Neural cell (in vitro differentiated cells): ENCODE data around the gene MEOX1. TPM values are rescaled to one million over a fixed set of nuclear protein-coding genes. Genes with fewer than 3 reads are reported as not detected.
"Not testable (repeated sequence)": the region's sequence is repeated elsewhere in the genome, so short reads cannot be mapped to it uniquely, and the experiment has no call there.

Experiments
- H2AFZ ChIP-seq: fragments of 200-600, 300-800 bp; sonication (generic), shearing (Covaris generic); 2 replicates; pipeline ENCODE4 v1.6.0; 2014; ENCODE audit warnings: low read depth, mild to moderate bottlenecking, antibody characterized with exemption, low read length, moderate library complexity
- H3F3A ChIP-seq: fragments of 200-600 bp; shearing (Covaris generic); 2 replicates; pipeline ENCODE4 v1.6.1; 2016; ENCODE audit warnings: mild to moderate bottlenecking, moderate library complexity, mixed read lengths, antibody characterized with exemption, low read length; ENCODE audit not compliant: insufficient read depth, poor library complexity, severe bottlenecking
- H3K27ac ChIP-seq: fragments of 200-600, 300-800 bp; sonication (generic), shearing (Covaris generic); 2 replicates; pipeline ENCODE4 v1.5.1; 2014; ENCODE audit warnings: mild to moderate bottlenecking, low read length, moderate library complexity
- H3K27me3 ChIP-seq: fragments of 300-800, 200-600 bp; sonication (generic), shearing (Covaris generic); 2 replicates; pipeline ENCODE4 v1.6.0; 2014; ENCODE audit warnings: mild to moderate bottlenecking, low read depth, low read length, moderate library complexity; ENCODE audit not compliant: insufficient read depth
- H3K36me3 ChIP-seq: fragments of 300-800, 200-600 bp; sonication (generic), shearing (Covaris generic); 2 replicates; pipeline ENCODE4 v1.5.1; 2014; ENCODE audit warnings: mild to moderate bottlenecking, antibody characterized with exemption, low read length, moderate library complexity; ENCODE audit not compliant: insufficient read depth
- H3K4me2 ChIP-seq: fragments of 300-800, 200-600 bp; sonication (generic), shearing (Covaris generic); 2 replicates; pipeline ENCODE4 v1.6.0; 2014; ENCODE audit warnings: mild to moderate bottlenecking, low read length
- H3K4me3 ChIP-seq: fragments of 300-800, 200-600 bp; sonication (generic), shearing (Covaris generic); 2 replicates; pipeline ENCODE4 v1.5.1; 2014; ENCODE audit warnings: mild to moderate bottlenecking, low read length, moderate library complexity
- H3K79me2 ChIP-seq: fragments of 200-600 bp; shearing (Covaris generic); replicated peaks from 2 replicates; pipeline ENCODE4 v1.6.0; 2014; ENCODE audit warnings: mild to moderate bottlenecking, low read length, moderate library complexity; ENCODE audit not compliant: insufficient read depth
- H3K9ac ChIP-seq: fragments of 300-800, 200-600 bp; sonication (generic), shearing (Covaris generic); 2 replicates; pipeline ENCODE4 v1.6.1; 2016; ENCODE audit warnings: mild to moderate bottlenecking, low read length, mixed read lengths
- H3K9me2 ChIP-seq: fragments of 200-600 bp; shearing (Covaris generic); 2 replicates; pipeline ENCODE4 v1.6.1; 2016; ENCODE audit warnings: mild to moderate bottlenecking, low read length, mixed read lengths; ENCODE audit not compliant: insufficient read depth
- H3K9me3 ChIP-seq: fragments of 200-600, 300-800 bp; sonication (generic), shearing (Covaris generic); 2 replicates; pipeline ENCODE4 v1.6.1; 2016; ENCODE audit warnings: mild to moderate bottlenecking, mixed run types, low read length, moderate library complexity, mixed read lengths
- H4K20me1 ChIP-seq: fragments of 200-600 bp; shearing (Covaris generic); 2 replicates; pipeline ENCODE4 v1.6.1; 2016; ENCODE audit warnings: mild to moderate bottlenecking, mixed run types; ENCODE audit not compliant: insufficient read depth
- EP300 ChIP-seq: fragments of 450-650 bp; conservative IDR thresholded peaks from 2 replicates; pipeline ENCODE4 v1.6.1; 2014; ENCODE audit warnings: antibody characterized with exemption, mild to moderate bottlenecking, moderate library complexity; ENCODE audit not compliant: poor library complexity, severe bottlenecking
- EZH2 ChIP-seq: fragments of 200-600, 300-800 bp; shearing (Covaris generic), sonication (generic); IDR thresholded peaks from 2 replicates; pipeline ENCODE4 v1.6.1; 2014; ENCODE audit warnings: antibody characterized with exemption, low read length, borderline replicate concordance, mild to moderate bottlenecking; ENCODE audit not compliant: insufficient read depth, poor library complexity, severe bottlenecking
- MXI1 ChIP-seq: fragments of 450-650 bp; conservative IDR thresholded peaks from 2 replicates; pipeline ENCODE4 v1.6.1; 2014; ENCODE audit warnings: antibody characterized with exemption, mild to moderate bottlenecking; ENCODE audit not compliant: poor library complexity, severe bottlenecking
- POLR2AphosphoS5 ChIP-seq: IDR thresholded peaks from 2 replicates; pipeline ENCODE4 v1.6.1; 2012
- RAD21 ChIP-seq: fragments of 450-650 bp; conservative IDR thresholded peaks from 2 replicates; pipeline ENCODE4 v1.6.1; 2014; ENCODE audit warnings: antibody characterized with exemption, mild to moderate bottlenecking, moderate library complexity
- SMC3 ChIP-seq: fragments of 450-650 bp; conservative IDR thresholded peaks from 2 replicates; pipeline ENCODE4 v1.6.1; 2014; ENCODE audit warnings: antibody characterized with exemption, mild to moderate bottlenecking, moderate library complexity; ENCODE audit not compliant: poor library complexity
- TAF1 ChIP-seq: IDR thresholded peaks from 2 replicates; pipeline ENCODE4 v1.6.1; 2012; ENCODE audit warnings: low read depth
- polyA plus RNA-seq: library from polyadenylated mRNA; depleted of rRNA; stranded (reverse); fragments of >200 nt; gene quantifications from 2 replicates; pipeline ENCODE4 v1.2.3, GENCODE V29; 2014
- TF ChIP-seq, protein P1 (sequence below): fragments of 450-650 bp; IDR thresholded peaks from 2 replicates; pipeline ENCODE4 v1.5.1; 2014; ENCODE audit warnings: antibody characterized with exemption, mild to moderate bottlenecking, moderate library complexity; ENCODE audit not compliant: poor library complexity, severe bottlenecking
- TF ChIP-seq, protein P2 (sequence below): IDR thresholded peaks from 2 replicates; pipeline ENCODE4 v1.6.1; 2012; ENCODE audit warnings: borderline replicate concordance

The MEOX1 gene
- polyA plus RNA-seq, 1 donor from 2014 or later: 0.50 TPM

DNA sequence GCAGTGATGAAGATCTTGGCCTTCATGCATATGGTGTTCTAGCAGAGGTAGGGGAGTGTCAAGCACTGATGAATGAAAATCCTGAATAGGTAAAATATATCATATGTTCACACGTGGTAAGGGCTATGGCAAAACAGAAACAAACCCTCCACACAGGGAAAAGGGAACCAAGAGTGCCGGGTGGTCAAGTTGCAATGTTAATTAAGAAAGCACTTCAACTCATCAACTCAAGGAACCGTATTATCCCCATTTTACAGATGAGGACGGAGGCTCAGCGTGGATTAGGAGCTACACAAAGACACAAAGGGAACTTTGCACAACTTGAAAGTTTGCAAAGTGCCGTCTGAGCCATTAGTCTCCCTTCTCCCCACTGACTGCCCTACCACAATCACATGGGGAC is 28.1 kb upstream of the MEOX1 start:
- Histone ChIP-seq H3K27me3 (no peaks in the 10 kb centered on the region), H3K4me2 (no peak overlapping the region), H3K9ac (no peak overlapping the region), H3K79me2 (no peaks in the 10 kb centered on the region), H4K20me1 (no peaks in the 10 kb centered on the region), H3F3A (no peaks in the 10 kb centered on the region), H3K36me3 (no peaks in the 10 kb centered on the region), H3K27ac (no peak overlapping the region), H3K9me2 (no peaks in the 10 kb centered on the region), H2AFZ (no peak overlapping the region), H3K4me3 (no peak overlapping the region), H3K9me3 (no peaks in the 10 kb centered on the region)
- TF ChIP-seq TAF1 (no peak), RAD21 (no peak), EP300 (no peak), POLR2AphosphoS5 (no peak), EZH2 (no peak), MXI1 (no peak), SMC3 (no peak)
- TF ChIP-seq, protein P1, sequence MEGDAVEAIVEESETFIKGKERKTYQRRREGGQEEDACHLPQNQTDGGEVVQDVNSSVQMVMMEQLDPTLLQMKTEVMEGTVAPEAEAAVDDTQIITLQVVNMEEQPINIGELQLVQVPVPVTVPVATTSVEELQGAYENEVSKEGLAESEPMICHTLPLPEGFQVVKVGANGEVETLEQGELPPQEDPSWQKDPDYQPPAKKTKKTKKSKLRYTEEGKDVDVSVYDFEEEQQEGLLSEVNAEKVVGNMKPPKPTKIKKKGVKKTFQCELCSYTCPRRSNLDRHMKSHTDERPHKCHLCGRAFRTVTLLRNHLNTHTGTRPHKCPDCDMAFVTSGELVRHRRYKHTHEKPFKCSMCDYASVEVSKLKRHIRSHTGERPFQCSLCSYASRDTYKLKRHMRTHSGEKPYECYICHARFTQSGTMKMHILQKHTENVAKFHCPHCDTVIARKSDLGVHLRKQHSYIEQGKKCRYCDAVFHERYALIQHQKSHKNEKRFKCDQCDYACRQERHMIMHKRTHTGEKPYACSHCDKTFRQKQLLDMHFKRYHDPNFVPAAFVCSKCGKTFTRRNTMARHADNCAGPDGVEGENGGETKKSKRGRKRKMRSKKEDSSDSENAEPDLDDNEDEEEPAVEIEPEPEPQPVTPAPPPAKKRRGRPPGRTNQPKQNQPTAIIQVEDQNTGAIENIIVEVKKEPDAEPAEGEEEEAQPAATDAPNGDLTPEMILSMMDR: no peak
- TF ChIP-seq, protein P2, sequence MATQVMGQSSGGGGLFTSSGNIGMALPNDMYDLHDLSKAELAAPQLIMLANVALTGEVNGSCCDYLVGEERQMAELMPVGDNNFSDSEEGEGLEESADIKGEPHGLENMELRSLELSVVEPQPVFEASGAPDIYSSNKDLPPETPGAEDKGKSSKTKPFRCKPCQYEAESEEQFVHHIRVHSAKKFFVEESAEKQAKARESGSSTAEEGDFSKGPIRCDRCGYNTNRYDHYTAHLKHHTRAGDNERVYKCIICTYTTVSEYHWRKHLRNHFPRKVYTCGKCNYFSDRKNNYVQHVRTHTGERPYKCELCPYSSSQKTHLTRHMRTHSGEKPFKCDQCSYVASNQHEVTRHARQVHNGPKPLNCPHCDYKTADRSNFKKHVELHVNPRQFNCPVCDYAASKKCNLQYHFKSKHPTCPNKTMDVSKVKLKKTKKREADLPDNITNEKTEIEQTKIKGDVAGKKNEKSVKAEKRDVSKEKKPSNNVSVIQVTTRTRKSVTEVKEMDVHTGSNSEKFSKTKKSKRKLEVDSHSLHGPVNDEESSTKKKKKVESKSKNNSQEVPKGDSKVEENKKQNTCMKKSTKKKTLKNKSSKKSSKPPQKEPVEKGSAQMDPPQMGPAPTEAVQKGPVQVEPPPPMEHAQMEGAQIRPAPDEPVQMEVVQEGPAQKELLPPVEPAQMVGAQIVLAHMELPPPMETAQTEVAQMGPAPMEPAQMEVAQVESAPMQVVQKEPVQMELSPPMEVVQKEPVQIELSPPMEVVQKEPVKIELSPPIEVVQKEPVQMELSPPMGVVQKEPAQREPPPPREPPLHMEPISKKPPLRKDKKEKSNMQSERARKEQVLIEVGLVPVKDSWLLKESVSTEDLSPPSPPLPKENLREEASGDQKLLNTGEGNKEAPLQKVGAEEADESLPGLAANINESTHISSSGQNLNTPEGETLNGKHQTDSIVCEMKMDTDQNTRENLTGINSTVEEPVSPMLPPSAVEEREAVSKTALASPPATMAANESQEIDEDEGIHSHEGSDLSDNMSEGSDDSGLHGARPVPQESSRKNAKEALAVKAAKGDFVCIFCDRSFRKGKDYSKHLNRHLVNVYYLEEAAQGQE: no peak

DNA sequence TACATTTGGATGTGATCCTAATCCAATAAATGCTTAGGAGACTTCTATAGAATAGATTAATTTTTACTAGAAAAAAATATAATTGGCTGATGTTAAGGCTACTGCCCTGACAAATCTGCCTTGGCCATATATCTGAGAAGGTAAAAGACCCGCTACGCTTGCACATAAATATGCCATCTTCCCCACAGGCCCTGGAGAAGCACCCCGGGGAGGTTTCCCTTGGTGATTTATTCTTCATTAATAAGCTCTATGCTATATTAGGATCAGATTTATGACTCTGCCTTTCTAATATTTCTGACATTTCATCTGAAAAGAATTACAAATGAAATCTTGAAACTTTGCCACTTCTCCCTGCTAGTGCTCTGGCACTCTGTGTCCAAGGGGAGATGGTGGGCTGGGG is 27.4 kb upstream of the MEOX1 start:
- Histone ChIP-seq H3K9me2 (no peaks in the 10 kb centered on the region), H3K27me3 (no peaks in the 10 kb centered on the region), H3K79me2 (no peaks in the 10 kb centered on the region), H3K4me2 (no peak overlapping the region), H2AFZ (no peak overlapping the region), H3F3A (no peaks in the 10 kb centered on the region), H3K4me3 (no peak overlapping the region), H4K20me1 (no peaks in the 10 kb centered on the region), H3K27ac (no peak overlapping the region), H3K36me3 (no peaks in the 10 kb centered on the region), H3K9ac (no peak overlapping the region), H3K9me3 (no peaks in the 10 kb centered on the region)
- TF ChIP-seq SMC3 (no peak), EZH2 (no peak), EP300 (no peak), RAD21 (no peak), MXI1 (no peak), TAF1 (no peak), POLR2AphosphoS5 (no peak)
- TF ChIP-seq, protein P1: no peak
- TF ChIP-seq, protein P2: no peak

DNA sequence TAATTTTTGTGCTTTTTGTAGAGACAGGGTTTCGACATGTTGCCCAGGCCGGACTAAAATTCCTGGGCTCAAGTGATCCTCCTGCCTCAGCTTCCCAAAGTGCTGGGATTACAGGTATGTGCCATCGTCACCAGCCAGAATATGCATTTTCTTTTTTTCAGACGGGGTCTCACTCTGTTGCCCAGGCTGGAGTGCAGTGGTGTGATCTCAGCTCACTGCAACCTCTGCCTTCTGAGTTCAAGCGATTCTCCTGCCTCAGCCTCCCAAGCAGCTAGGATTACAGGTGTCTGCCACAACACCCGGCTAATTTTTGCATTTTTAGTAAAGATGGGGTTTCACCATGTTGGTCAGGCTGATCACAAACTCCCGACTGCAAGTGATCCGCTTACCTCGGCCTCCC is 25.2 kb upstream of the MEOX1 start:
- H3K9me2 ChIP-seq, H3K4me3 ChIP-seq, H2AFZ ChIP-seq, H3K36me3 ChIP-seq, H4K20me1 ChIP-seq, H3K9ac ChIP-seq, H3F3A ChIP-seq, H3K79me2 ChIP-seq, H3K27ac ChIP-seq, H3K4me2 ChIP-seq, H3K27me3 ChIP-seq, H3K9me3 ChIP-seq: not testable (repeated sequence)
